OCI-LY7 (cell line): ENCODE measurements around the gene NRIP1. TPM values are rescaled to one million over a fixed set of nuclear protein-coding genes. Genes with fewer than 3 reads are reported as not detected.

ENCODE experiments used
- BruUV-seq: library from RNA; stranded (reverse); fragments of 400-500 nt; replicated peaks from 2 replicates; lab custom pipeline; 2021; lab: Mats Ljungman, UMichigan
- CTCF ChIA-PET: fragments of 300-600 bp; sonication (Branson Sonifier 250); formaldehyde crosslinking; loops from one replicate; lab custom pipeline; 2022; ENCODE audit warnings: antibody characterized with exemption; ENCODE audit not compliant: unreplicated experiment; lab: Charles Lee
- POLR2A ChIA-PET: fragments of 300-600 bp; sonication (Branson Sonifier 250); formaldehyde crosslinking; loops from one replicate; lab custom pipeline; 2022; ENCODE audit warnings: antibody characterized with exemption; lab: Charles Lee
- DNase-seq: peaks from one replicate; pipeline ENCODE4 v3.0.0-alpha.2; 2015; ENCODE audit warnings: low spot score
- H2AFZ ChIP-seq: fragments of 200-600 bp; sonication (generic), shearing (Covaris generic); 2 replicates; pipeline ENCODE4 v1.6.1; 2014; ENCODE audit warnings: mild to moderate bottlenecking, antibody characterized with exemption, low read length, moderate library complexity
- H3K27ac ChIP-seq: fragments of 200-600 bp; sonication (generic); 2 replicates; pipeline ENCODE4 v1.5.1; 2014; ENCODE audit warnings: mixed run types, low read depth, mild to moderate bottlenecking, moderate library complexity, low read length, inconsistent platforms; ENCODE audit not compliant: poor library complexity, severe bottlenecking
- H3K36me3 ChIP-seq: fragments of 200-600 bp; sonication (generic); 2 replicates; pipeline ENCODE4 v1.6.1; 2014; ENCODE audit warnings: mild to moderate bottlenecking, antibody characterized with exemption, low read length, moderate library complexity, mixed read lengths; ENCODE audit not compliant: insufficient read depth
- H3K4me1 ChIP-seq: fragments of 200-600 bp; sonication (generic); 2 replicates; pipeline ENCODE4 v1.5.1; 2014; ENCODE audit warnings: mild to moderate bottlenecking, low read length; ENCODE audit not compliant: insufficient read depth, poor library complexity, severe bottlenecking
- H3K4me2 ChIP-seq: fragments of 200-600 bp; sonication (generic); 2 replicates; pipeline ENCODE4 v1.6.1; 2014; ENCODE audit warnings: mild to moderate bottlenecking, low read length
- H3K4me3 ChIP-seq: fragments of 200-600 bp; sonication (generic); 2 replicates; pipeline ENCODE4 v1.5.1; 2014; ENCODE audit warnings: mild to moderate bottlenecking, low read depth, low read length; ENCODE audit not compliant: poor library complexity, severe bottlenecking
- H3K79me2 ChIP-seq: fragments of 200-600 bp; sonication (generic); 2 replicates; pipeline ENCODE4 v1.6.1; 2016; ENCODE audit warnings: low read depth, mild to moderate bottlenecking, low read length, moderate library complexity, mixed read lengths; ENCODE audit not compliant: insufficient read depth
- H3K9me2 ChIP-seq: fragments of 200-600 bp; sonication (generic); 2 replicates; pipeline ENCODE4 v1.6.1; 2016; ENCODE audit warnings: mild to moderate bottlenecking, low read length, mixed read lengths; ENCODE audit not compliant: insufficient read depth
- H3K9me3 ChIP-seq: fragments of 200-600 bp; sonication (generic); 2 replicates; pipeline ENCODE4 v1.6.1; 2014; ENCODE audit warnings: mild to moderate bottlenecking, mixed run types, low read length, mixed read lengths
- H4K20me1 ChIP-seq: fragments of 200-600 bp; sonication (generic); 2 replicates; pipeline ENCODE4 v1.6.1; 2014; ENCODE audit warnings: mild to moderate bottlenecking, antibody characterized with exemption, low read length, moderate library complexity, mixed read lengths; ENCODE audit not compliant: insufficient read depth
- CTCF ChIP-seq: fragments of 200-600 bp; sonication (generic); conservative IDR thresholded peaks from 2 replicates; pipeline ENCODE4 v1.5.1; 2014; ENCODE audit warnings: mild to moderate bottlenecking, antibody characterized with exemption, low read length, moderate library complexity, mixed read lengths
- EZH2phosphoT487 ChIP-seq: fragments of 200-600 bp; sonication (generic); IDR thresholded peaks from 2 replicates; pipeline ENCODE4 v1.6.1; 2018; ENCODE audit warnings: low read depth, borderline replicate concordance, mild to moderate bottlenecking, mixed run types, antibody characterized with exemption, low read length, moderate library complexity, mixed read lengths
- intact Hi-C: fragments of 100-400 bp; cut with micrococcal nuclease; formaldehyde crosslinking; loops from one replicate; pipeline ENCODE4 v1.10.0; 2022; ENCODE audit not compliant: unreplicated experiment
- total RNA-seq, 2 experiments: library from RNA; depleted of rRNA in 1 of 2; stranded (reverse); fragments of >200 nt in 1 of 2; shearing (Covaris generic) in 1 of 2; gene quantifications; 2 replicates each; pipeline ENCODE4 v1.2.3, GENCODE V29; 2014 to 2022

The NRIP1 gene
- total RNA-seq, 2 experiments from 2014 or later = not detected

GRCh38 chr21:14957836-14958235 lies 107.0 kb downstream of the NRIP1 start:
- Histone ChIP-seq H3K4me1 (no peaks in the 10 kb centered on the region), H3K27ac (no peak overlapping the region), H4K20me1 (no peaks in the 10 kb centered on the region), H3K79me2 (no peaks in the 10 kb centered on the region), H3K9me3 (no peaks in the 10 kb centered on the region), H3K9me2 (no peaks in the 10 kb centered on the region), H3K36me3 (no peaks in the 10 kb centered on the region), H2AFZ (no peak overlapping the region), H3K4me3 (no peak overlapping the region), H3K4me2 (no peak overlapping the region)
- no peak for DNase-seq
- intact Hi-C loops = no loop called here
- POLR2A ChIA-PET = no interaction called here
- TF ChIP-seq CTCF = no peak
- no peak for TF ChIP-seq EZH2phosphoT487
- no TSS peak for BruUV-seq
- CTCF ChIA-PET = no interaction called here

- CTCF ChIA-PET = no interaction called here
- TF ChIP-seq CTCF (no peak), EZH2phosphoT487 (no peak)
- POLR2A ChIA-PET = no interaction called here
These were observed 108.0 kb downstream of the NRIP1 start for GRCh38 chr21:14956807-14957206.

GRCh38 chr21:14955936-14956520 lies 108.8 kb downstream of the NRIP1 start:
- no peak overlapping the region for H3K4me3 ChIP-seq
- H3K9me3 ChIP-seq = no peaks in the 10 kb centered on the region
- no peaks in the 10 kb centered on the region for H3K9me2 ChIP-seq
- TF ChIP-seq EZH2phosphoT487 (no peak), CTCF (no peak)
- H3K27ac ChIP-seq = no peak overlapping the region
- no peak overlapping the region for H3K4me2 ChIP-seq
- H3K79me2 ChIP-seq = no peaks in the 10 kb centered on the region
- no peaks in the 10 kb centered on the region for H3K4me1 ChIP-seq
- H2AFZ ChIP-seq = no peak overlapping the region
- no peak for DNase-seq
- H4K20me1 ChIP-seq = no peaks in the 10 kb centered on the region
- ChIA-PET CTCF (no interaction called here), POLR2A (no interaction called here)
- no peaks in the 10 kb centered on the region for H3K36me3 ChIP-seq
- no TSS peak for BruUV-seq
- intact Hi-C loops = no loop called here

More at GRCh38 chr21:14956807-14957206, 108.0 kb downstream of the NRIP1 start:
- Histone ChIP-seq H3K36me3 (no peaks in the 10 kb centered on the region), H3K4me3 (no peak overlapping the region), H3K9me3 (no peaks in the 10 kb centered on the region), H2AFZ (no peak overlapping the region), H3K27ac (no peak overlapping the region), H3K9me2 (no peaks in the 10 kb centered on the region), H4K20me1 (no peaks in the 10 kb centered on the region), H3K79me2 (no peaks in the 10 kb centered on the region), H3K4me2 (no peak overlapping the region), H3K4me1 (no peaks in the 10 kb centered on the region)
- intact Hi-C loops = no loop called here
- DNase-seq = no peak
- BruUV-seq = no TSS peak
